Spleen (tissue), 11 donors: ENCODE measurements around the gene NUP98. TPM values are rescaled to one million over a fixed set of nuclear protein-coding genes. Genes with fewer than 3 reads are reported as not detected.
A peak's percentile ranks its signal among the peaks of the same experiment; 100 is the strongest.

ENCODE experiments used
- DNase-seq: peaks from one replicate; pipeline ENCODE4 v3.0.0-alpha.2; 2020
- H3K27ac ChIP-seq, 8 donors: fragments of 200-600 bp; sonication (generic) in 7 of 8; 1 replicate in 4 of 8; 2 replicates in 4 of 8; pipeline versions ENCODE4 v1.5.0 to v1.8.0; 2016 to 2021; ENCODE audit warnings: inconsistent platforms in 4 of 8, mild to moderate bottlenecking in 4 of 8, moderate library complexity in 1 of 8
- H3K27me3 ChIP-seq, 7 donors: fragments of 200-600 bp; sonication (generic) in 6 of 7; replicated peaks in 1 of 7; 1 replicate in 4 of 7; 2 replicates in 3 of 7; pipeline versions ENCODE4 v1.5.0 to v1.8.0; 2016 to 2021; ENCODE audit warnings: inconsistent platforms in 3 of 7, mild to moderate bottlenecking in 1 of 7
- H3K36me3 ChIP-seq, 6 donors: fragments of 200-600 bp; sonication (generic) in 5 of 6; 1 replicate in 4 of 6; 2 replicates in 2 of 6; pipeline versions ENCODE4 v1.5.0 to v1.8.0; 2016 to 2021; ENCODE audit warnings: inconsistent platforms in 2 of 6
- H3K4me1 ChIP-seq, 6 donors: fragments of 200-600 bp; sonication (generic) in 5 of 6; 1 replicate in 3 of 6; 2 replicates in 3 of 6; pipeline versions ENCODE4 v1.5.0 to v1.8.0; 2016 to 2021; ENCODE audit warnings: inconsistent platforms in 3 of 6
- H3K4me3 ChIP-seq, 8 donors: fragments of 200-600 bp; sonication (generic) in 7 of 8; 1 replicate in 4 of 8; 2 replicates in 4 of 8; pipeline versions ENCODE4 v1.5.0 to v1.8.0; 2016 to 2021; ENCODE audit warnings: inconsistent platforms in 4 of 8, mild to moderate bottlenecking in 4 of 8, moderate library complexity in 2 of 8
- H3K9me3 ChIP-seq, 8 donors: fragments of 200-600 bp; sonication (generic) in 7 of 8; 1 replicate in 4 of 8; 2 replicates in 4 of 8; pipeline versions ENCODE4 v1.5.0 to v1.8.0; 2016 to 2021; ENCODE audit warnings: inconsistent platforms in 4 of 8
- POLR2A ChIP-seq, 3 donors: fragments of 450-650 bp; IDR thresholded peaks; one replicate each; pipeline ENCODE4 v1.5.1; 2017; ENCODE audit warnings: antibody characterized with exemption in 3 of 3, mild to moderate bottlenecking in 1 of 3
- POLR2AphosphoS5 ChIP-seq, 3 donors: sonication (generic); formaldehyde crosslinking; IDR thresholded peaks; one replicate each; pipeline ENCODE4 v1.5.1; 2017; ENCODE audit warnings: antibody characterized with exemption in 3 of 3
- WGBS, 5 donors: extraction: QIAGEN DNeasy Blood & Tissue Kit in 3 of 5; methylation state at CpG; one replicate each; pipeline versions ENCODE4 v1.1.5 to v1.1.7; 2013 to 2018; 5-methylcytosine and 5-hydroxymethylcytosine counted together
- intact Hi-C: fragments of 100-400 bp; cut with DNase I; formaldehyde crosslinking; loops from one replicate; pipeline ENCODE4 v1.15.0; 2023; ENCODE audit warnings: low total_unique reads
- polyA plus RNA-seq, 3 donors: library from polyadenylated mRNA; stranded (reverse); fragments of 200-250 nt; gene quantifications; one replicate each; pipeline ENCODE4 v1.2.1, GENCODE V29; 2013
- total RNA-seq, 7 donors: library from RNA; depleted of rRNA in 3 of 7; stranded (reverse); fragments of >200 nt in 3 of 7; fragmentation: NEBNext Ultra II Directional in 4 of 7; extraction: Animal tissue kit (Norgen Biotek cat#: 25700) in 4 of 7; gene quantifications; one replicate each; pipeline versions ENCODE4 v1.1.0 to v1.2.1, GENCODE V29; 2016 to 2021
- TF ChIP-seq, protein P1 (sequence below), 11 experiments: fragments of 200-600 bp in 7 of 11; fragments of 450-650 bp in 4 of 11; sonication (generic) in 4 of 11; IDR thresholded peaks in 8 of 11; conservative IDR thresholded peaks in 3 of 11; 1 replicate in 7 of 11; 2 replicates in 4 of 11; pipeline versions ENCODE4 v1.4.0 to v1.8.0; 2016 to 2021; ENCODE audit warnings: antibody characterized with exemption in 11 of 11, inconsistent platforms in 4 of 11, mild to moderate bottlenecking in 1 of 11
- donor health status: healthy with polysubstance abuse.
- donor health status: DM: no; HTN: no; CAD: no; lungs with moderate emphysema.
- donor health status: DM: no; HTN: no; CAD: no.
- donor health status: Bipolar disorder and iron deficiency.
- donor health status: healthy.
- donor health status: DM: no; HTN: no; CAD: no.
- donor health status: DM: yes; HTN: yes; CAD: no.

Gene NUP98
- total and polyA plus RNA-seq, 10 donors: 12.6 to 171 (median 88.7) TPM

DNA sequence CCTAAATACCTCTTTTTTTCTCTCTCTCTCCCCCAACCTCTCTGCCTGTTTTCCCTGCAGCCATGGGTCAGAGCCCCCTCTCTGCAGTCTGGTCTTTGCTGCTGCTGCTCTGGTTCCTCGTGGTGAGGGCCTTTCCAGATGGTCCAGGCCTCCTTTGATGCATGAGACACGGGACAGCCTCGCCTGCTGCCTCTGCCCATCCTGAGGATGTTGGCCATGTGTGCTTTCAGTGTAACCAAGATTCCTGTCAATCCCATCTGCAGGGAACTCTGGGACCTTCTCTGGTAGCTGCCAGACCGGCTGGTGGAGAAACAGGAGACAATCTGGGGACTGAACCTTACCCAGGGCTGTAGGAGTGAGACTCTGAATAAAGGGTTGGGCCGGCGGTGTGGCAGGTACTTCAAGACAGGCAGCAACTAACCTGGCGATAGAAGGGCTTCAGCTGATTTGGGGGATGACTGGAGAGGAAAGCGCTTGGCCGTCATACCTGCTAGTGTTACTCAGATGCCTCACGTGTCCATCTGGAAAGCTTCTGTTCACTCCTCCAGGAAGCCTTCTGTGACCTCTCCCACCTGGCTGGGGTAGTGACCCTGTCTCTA lies 133.2 kb downstream of the NUP98 start:
- Histone ChIP-seq H3K27ac (no peak overlapping the region), H3K27me3 (peaks cover 0 to 5% (median 0%) of the 10 kb centered on the region in 7 donors), H3K4me1 (no peaks in the 10 kb centered on the region), H3K36me3 (peaks cover 0 to 54% (median 45%) of the 10 kb centered on the region in 6 donors), H3K9me3 (no peaks in the 10 kb centered on the region), H3K4me3 (no peak overlapping the region)
- DNase-seq: no peak
- intact Hi-C loops: no loop called here
- no peak for TF ChIP-seq POLR2AphosphoS5 (IDR thresholded peaks at IDR 0.05)
- no peak for TF ChIP-seq POLR2A (IDR thresholded peaks at IDR 0.05)
- TF ChIP-seq, protein P1, sequence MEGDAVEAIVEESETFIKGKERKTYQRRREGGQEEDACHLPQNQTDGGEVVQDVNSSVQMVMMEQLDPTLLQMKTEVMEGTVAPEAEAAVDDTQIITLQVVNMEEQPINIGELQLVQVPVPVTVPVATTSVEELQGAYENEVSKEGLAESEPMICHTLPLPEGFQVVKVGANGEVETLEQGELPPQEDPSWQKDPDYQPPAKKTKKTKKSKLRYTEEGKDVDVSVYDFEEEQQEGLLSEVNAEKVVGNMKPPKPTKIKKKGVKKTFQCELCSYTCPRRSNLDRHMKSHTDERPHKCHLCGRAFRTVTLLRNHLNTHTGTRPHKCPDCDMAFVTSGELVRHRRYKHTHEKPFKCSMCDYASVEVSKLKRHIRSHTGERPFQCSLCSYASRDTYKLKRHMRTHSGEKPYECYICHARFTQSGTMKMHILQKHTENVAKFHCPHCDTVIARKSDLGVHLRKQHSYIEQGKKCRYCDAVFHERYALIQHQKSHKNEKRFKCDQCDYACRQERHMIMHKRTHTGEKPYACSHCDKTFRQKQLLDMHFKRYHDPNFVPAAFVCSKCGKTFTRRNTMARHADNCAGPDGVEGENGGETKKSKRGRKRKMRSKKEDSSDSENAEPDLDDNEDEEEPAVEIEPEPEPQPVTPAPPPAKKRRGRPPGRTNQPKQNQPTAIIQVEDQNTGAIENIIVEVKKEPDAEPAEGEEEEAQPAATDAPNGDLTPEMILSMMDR (IDR thresholded peaks at IDR 0.05 in 8 of 11, conservative IDR thresholded peaks at IDR 0.05 in 3 of 11): no peak
- 81 to 94% (median 90%) methylated on average over 10 of the region's 10 CpGs for WGBS, 5 donors

DNA sequence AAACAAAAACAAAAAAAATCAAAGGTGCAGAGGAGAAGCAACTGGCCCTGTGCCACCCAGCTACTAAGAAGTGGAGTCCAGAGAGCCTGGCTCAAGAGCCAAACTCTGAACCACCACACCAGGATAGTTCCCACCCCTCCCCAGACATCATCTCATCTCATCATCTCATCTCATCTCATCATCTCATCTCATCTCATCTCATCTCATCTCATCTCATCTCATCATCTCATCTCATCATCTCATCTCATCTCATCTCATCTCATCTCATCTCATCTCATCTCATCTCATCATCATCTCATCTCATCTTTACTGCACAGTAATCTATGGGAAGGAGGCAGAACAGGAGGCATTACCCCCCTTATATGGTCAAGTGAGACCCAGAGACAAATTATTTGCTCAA lies 134.5 kb downstream of the NUP98 start:
- intact Hi-C loops: no loop called here
- Histone ChIP-seq H3K4me3 (no peak overlapping the region), H3K27ac (no peak overlapping the region), H3K9me3 (no peaks in the 10 kb centered on the region), H3K27me3 (peaks cover 0 to 5% (median 0%) of the 10 kb centered on the region in 7 donors), H3K4me1 (no peaks in the 10 kb centered on the region), H3K36me3 (peaks cover 0 to 41% (median 33%) of the 10 kb centered on the region in 6 donors)
- DNase-seq: no peak
- TF ChIP-seq POLR2AphosphoS5 (IDR thresholded peaks at IDR 0.05) (no peak), POLR2A (IDR thresholded peaks at IDR 0.05) (no peak)
- TF ChIP-seq, protein P1 (IDR thresholded peaks at IDR 0.05 in 8 of 11, conservative IDR thresholded peaks at IDR 0.05 in 3 of 11): no peak

DNA sequence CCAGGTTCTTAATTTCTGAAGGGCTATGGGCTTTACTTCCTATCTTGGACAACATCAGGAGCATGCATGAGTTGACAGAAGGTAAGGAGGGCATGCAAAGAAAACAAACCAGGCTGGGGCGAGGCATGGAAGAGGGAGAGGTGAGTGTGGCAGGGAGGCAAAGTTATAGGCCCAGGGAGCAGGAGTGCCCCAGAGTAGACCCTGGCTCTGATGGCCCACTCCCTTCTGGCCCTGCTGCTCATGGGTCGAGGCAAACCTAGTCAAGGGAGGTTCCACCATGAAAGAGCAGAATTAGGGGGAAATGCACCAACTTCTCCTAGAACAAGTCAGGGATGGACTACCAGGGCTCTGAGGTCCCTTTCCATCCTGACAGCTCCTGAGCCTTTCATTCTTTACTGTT lies 136.4 kb downstream of the NUP98 start:
- peaks cover 0 to 22% (median 14%) of the 10 kb centered on the region in 6 donors for H3K36me3 ChIP-seq
- H3K27me3 ChIP-seq: peaks cover 0 to 13% (median 0%) of the 10 kb centered on the region in 7 donors
- intact Hi-C loops: no loop called here
- no peaks in the 10 kb centered on the region for H3K4me1 ChIP-seq
- H3K4me3 ChIP-seq: no peak overlapping the region
- no peak for DNase-seq
- no peak overlapping the region for H3K27ac ChIP-seq
- TF ChIP-seq POLR2A (IDR thresholded peaks at IDR 0.05): no peak
- TF ChIP-seq, protein P1 (IDR thresholded peaks at IDR 0.05 in 8 of 11, conservative IDR thresholded peaks at IDR 0.05 in 3 of 11): no peak
- no peak for TF ChIP-seq POLR2AphosphoS5 (IDR thresholded peaks at IDR 0.05)
- no peaks in the 10 kb centered on the region for H3K9me3 ChIP-seq
- WGBS, 5 donors: 74 to 91% (median 79%) methylated on average over 2 of the region's 2 CpGs

DNA sequence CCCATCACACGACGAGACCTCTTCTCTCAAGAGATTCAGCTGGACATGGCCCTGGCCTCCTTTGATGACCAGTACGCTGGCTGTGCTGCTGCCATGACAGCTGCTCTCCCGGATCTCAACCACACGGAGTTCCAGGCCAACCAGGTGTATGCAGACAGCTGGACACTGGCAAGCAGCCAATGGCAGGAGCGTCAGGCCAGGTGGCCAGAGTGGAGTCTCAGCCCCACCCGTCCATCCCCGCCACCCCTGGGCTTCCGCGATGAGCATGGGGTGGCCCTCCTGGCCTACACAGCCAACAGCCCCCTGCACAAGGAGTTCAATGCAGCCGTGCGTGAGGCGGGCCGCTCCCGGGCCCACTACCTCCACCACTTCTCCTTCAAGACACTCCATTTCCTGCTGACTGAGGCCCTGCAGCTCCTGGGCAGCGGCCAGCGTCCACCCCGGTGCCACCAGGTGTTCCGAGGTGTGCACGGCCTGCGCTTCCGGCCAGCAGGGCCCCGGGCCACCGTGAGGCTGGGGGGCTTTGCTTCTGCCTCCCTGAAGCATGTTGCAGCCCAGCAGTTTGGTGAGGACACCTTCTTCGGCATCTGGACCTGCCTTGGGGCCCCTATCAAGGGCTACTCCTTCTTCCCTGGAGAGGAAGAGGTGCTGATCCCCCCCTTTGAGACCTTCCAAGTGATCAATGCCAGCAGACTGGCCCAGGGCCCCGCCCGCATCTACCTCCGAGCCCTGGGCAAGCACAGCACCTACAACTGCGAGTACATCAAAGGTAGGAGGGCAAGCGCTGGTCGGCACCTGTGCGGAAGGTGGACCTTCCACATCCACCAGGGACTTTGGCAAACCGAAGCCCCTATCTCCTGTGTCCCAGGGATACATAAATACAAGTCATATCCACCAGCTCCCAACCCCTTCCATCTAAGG lies 137.5 kb downstream of the NUP98 start:
- Histone ChIP-seq H3K4me1 (no peaks in the 10 kb centered on the region), H3K27ac (no peak overlapping the region), H3K4me3 (no peak overlapping the region), H3K36me3 (peaks cover 0 to 11% (median 5%) of the 10 kb centered on the region in 6 donors), H3K9me3 (no peaks in the 10 kb centered on the region), H3K27me3 (peaks cover 0 to 17% (median 0%) of the 10 kb centered on the region in 7 donors)
- TF ChIP-seq POLR2A (IDR thresholded peaks at IDR 0.05) (no peak), POLR2AphosphoS5 (IDR thresholded peaks at IDR 0.05) (peak in 1 of 3 donors; percentile 21)
- 90 to 94% (median 92%) methylated on average over 21 to 33 of the region's 33 CpGs for WGBS, 5 donors
- intact Hi-C loops: no loop called here
- no peak for DNase-seq
